Measurements from ENCODE around the gene CDKN2AIP.

GRCh38 chr4:183426507-183426906, 17.9 kb upstream of the CDKN2AIP start:
- TF ChIP-seq POLR2A (IDR thresholded peaks at IDR 0.05) (no peak), CTCF (IDR thresholded peaks at IDR 0.05) (no peak), EP300 (IDR thresholded peaks at IDR 0.05) (no peak)
